SH-SY5Y (cell line): ENCODE results near the gene TMEM121B.

ENCODE experiments used
- GATA2 ChIP-seq: IDR thresholded peaks from 2 replicates; pipeline ENCODE4 v1.6.1; 2011; ENCODE audit warnings: mild to moderate bottlenecking, low read depth, low read length
- GATA3 ChIP-seq: IDR thresholded peaks from 2 replicates; pipeline ENCODE4 v1.6.1; 2011; ENCODE audit warnings: low read depth, mild to moderate bottlenecking, low read length, moderate library complexity

Gene TMEM121B

DNA sequence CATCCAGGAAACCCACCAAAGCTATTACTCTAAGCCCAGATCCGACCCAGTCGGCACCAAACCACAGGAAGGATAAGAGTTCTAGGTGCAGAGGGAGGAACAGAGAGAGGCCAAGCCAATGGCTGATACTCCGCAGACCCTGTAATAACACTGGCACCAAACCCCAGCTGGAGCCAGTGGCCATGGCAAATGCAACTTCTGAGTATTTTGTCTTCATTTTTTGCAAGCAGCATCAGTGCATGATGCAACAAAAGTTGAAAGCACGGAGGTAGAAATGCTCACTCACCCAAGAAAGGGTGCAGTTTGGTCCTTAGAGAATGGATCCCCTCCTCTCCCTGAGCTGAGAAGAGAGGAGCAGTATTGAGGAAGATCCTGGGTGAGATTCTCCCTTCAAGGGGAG is 2.8 kb downstream of the TMEM121B start:
- TF ChIP-seq GATA3: no peak
- no peak for TF ChIP-seq GATA2

DNA sequence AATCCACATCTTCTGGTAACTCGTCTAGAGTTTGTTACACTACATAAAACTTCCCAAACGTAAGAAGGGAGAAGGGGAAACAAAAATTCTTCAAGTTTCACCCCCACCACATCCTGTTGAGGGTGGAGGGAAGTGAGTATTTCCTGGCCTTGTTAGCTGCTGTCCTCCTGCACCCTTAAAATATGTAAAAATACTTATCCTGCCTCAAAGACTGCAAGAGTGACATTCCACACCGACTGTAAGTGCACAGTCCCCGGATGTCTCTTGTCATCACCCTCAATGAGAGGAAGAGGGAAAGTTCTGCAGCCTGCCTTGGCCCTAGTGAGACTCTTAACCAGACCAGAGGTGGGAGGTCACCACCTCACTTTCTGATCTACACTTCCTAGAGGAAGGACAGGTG is 3.3 kb downstream of the TMEM121B start:
- no peak for TF ChIP-seq GATA2

DNA sequence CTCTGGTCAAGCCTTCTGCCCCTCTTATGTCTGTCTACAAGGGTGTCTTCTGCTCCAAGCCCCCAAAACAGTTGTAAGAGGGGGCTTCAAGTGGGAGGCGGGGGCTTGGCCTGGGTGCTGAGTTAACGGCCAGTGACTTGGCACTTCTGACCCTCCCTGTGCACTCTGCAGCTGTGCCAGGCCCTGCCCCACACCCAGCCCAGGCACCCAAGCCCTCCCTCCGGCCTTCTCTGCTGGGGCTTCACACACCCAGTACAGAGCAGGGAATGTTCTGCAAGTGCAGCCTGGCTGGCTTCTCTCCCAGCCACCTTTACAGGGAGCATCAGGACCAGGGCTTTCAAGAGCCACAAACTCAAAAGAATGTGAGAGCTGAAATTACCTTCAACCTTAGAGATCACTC is 3.8 kb downstream of the TMEM121B start:
- TF ChIP-seq GATA2 (no peak), GATA3 (no peak)

DNA sequence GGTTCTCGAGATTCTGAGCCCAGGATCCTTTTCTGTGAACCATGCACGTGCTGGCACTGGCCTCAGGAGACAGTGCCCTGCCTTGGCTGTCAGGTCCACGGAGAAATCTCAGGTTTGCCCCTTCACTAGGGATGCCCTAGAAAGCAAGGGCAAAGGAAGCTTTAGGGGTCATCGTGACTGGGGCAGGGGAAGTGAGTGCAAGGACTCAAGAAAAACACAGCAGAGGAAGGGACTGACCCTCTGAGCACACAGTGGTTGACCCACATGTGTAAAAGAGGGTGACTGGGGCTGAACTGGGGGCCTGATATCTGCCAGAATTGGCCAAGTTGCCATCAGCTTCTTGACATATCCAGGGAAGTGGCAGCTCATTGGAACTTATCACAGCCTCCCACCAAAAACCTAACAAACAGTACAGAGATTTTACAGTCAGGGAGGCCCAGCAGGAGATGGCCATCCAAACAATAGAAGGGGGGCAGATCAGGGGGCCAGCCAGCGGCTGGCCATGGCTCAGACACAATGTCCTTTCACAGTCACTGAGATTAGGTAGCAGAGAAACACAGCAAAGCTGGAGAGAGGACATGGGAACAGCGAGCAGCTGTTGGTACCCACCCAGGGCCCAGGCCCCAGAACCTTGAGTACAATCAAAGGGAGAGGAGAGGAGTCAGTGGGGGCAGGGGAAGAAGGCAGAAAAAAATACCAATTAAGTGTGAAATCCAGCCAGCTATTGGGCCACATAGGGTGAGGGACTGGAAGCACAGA is 4.4 kb downstream of the TMEM121B start:
- no peak for TF ChIP-seq GATA2
- TF ChIP-seq GATA3: no peak

DNA sequence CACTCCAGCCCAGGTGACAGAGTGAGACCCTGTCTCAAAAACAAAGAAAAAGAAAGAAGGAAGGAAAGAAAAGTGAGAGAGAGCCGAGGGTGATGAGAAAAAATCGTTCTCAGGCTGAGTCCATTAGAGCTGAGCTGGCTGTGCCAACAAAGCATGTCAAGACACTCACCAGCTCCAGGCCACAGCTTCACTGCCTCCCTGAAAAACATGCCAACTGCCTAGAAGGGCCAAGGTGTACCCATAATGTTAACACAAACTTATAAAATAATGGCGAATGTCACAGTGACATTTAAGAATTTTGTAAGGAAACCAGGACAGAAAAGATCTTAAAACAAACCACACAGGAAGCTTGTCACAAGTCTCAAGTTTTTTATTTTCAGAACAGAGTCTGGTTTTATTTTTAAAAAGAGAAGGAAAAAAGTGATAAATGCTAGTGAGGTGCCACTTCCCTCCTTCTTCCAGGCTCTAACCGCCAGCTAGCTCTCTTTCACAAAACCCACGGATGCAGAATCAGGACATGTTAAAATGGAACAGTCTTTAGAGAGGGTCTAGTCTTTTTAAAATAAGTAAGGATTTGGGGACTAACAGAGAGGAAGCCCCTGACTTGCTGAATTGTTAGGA is 5.1 kb downstream of the TMEM121B start:
- TF ChIP-seq GATA3: no peak
- no peak for TF ChIP-seq GATA2

DNA sequence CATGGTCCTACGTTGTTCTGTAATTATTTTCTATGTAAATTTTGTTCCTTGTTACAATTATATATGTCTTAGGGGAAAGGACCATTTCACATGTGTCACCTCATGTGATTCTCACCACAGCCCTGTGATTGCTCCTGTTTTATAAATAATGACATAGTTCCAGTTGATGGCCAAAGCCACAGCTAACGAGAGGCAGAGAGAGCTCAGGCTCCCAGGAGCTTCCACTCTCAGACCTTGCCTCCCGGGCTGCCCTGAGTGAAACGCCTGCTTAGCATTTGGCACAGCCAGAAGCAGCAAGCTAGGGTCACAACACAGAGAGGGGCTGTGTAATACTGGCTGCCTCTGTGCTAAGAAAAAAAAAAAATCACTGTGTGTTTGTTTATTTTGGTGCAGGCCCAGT is 5.9 kb downstream of the TMEM121B start:
- no peak for TF ChIP-seq GATA3

DNA sequence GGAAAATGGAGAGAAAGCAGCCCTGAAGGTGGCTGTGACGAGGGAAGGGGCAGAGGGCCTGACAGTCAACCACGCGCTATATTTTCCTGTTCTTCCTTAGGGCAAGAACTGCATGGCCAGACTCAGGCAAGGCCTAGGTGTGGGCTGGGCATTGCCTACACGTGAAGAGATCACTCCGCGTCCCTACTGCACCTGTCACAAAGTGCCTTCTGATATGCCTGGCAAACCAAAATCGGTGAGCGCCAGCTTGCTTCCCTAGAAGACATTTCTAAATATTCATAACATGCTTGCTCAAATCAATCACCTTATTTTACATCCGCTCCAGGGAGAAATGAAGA is 6.3 kb downstream of the TMEM121B start:
- TF ChIP-seq GATA2 (no peak), GATA3 (no peak)

DNA sequence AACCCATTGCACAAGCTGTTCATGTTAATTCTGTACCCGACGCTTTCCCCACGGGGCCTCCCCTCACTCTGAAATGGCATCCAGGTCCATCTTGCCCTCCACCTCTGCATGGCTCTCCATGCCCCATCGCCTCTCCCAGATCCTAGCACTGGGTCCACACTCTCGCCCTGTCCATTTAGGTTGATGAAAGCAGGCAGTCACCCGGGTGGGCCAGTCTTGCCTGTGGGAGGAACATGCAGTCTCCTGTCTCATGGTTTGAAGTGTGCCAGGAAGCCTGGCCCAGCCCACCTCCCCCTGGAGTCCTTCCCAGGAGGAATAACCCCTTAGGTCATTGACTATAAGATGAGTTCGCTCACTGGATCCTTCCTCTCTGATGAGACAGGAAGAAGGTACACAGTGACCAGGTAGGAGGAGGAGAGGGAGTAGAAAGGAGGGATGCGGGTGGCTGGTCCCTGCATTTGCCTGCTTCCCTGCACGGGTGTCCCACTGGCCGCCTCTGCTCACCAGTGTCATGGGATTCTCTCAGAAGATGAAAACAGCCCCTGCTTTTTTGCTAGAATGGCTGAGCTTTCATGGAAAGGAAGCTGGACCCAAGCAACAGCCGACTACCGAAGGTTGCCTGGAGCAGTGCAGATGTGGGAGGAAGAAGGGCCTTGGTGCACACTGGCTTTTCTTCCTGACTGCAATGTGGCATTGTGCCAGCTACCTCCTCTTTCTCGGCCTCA is 6.8 kb downstream of the TMEM121B start:
- TF ChIP-seq GATA3 (no peak), GATA2 (no peak)

DNA sequence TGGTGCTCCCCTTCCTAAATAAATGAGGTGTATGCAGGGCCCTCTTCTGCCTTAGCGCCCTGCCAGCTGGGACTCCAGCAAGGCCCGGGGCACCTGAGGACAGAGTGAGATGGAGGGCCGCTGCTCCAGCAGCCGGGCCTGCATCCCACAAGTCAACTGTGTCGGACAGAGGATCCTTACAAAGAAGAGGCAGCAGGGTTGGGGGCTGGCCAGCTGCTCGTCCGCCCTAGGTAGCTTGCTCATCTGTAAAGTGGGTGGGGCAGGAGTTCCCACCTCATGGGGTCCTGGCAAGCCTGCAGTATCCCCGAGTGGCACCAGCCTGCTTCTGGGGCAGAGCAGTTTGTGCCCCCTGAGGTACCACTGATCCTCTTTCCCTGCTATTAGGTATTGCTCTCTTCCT is 7.6 kb downstream of the TMEM121B start:
- TF ChIP-seq GATA3 (no peak), GATA2 (no peak)

DNA sequence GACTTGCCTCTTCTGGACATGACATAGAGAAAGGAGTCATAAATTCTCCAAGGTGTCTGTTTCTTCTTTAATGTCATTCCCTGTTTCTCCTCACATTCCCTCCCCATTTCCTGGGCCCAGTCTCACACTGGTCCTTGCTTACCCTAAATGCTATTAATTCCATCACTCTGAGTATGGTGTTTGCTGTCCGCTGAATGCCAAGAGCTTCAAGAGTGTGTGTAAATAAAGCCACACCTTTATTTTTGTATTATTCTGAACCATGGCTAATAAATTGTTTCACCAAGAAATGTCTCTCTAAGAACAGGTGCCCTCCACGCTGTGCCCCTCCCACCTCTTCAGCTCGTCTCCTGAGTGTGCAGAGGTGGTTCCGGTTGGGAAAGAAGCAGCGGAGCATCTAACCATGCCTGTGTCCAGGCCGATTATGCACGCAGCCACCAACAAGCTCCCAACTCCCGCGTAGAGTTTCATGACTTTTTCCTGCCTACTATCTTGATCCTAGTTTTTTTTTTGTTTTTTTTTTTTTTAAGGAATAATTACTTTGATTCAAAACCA is 8.6 kb downstream of the TMEM121B start:
- no peak for TF ChIP-seq GATA3
- TF ChIP-seq GATA2: no peak

DNA sequence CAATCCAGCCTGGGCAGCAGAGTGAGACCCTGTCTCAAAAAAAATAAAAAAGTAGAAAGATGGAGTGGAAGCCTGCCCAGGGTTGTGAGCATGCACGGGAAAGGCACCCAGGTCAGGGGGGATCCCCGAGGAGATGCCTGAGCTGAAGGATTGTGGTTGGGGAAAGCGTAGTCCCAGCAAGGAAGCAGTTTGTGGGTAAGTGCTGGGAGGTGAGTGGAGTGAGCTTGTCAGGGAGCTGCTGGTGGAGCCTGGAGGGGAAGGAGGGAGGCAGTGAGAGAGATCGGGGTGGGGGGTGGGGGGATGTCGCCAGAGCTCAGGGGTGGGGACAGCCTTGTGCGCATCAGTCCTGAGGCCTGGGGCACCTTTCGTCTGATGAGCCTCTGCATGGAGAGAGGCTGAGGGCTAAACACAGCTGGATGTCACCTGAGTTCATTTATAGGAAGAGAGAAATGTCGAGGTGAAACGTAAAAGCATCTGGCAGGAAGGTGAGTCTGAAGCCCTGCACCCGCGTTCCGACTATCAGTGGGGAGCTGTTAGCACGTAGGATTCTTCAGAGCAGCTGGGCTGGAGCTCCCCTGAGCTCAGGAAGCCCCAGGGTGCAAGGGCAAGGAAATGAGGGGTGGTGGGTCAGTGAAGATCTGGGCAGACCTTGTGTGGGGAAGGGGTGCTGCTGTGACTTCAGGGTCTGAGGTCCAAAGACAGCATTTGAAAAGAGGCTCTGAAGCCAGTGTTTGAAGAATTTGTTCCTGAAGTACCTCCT is 10.2 kb downstream of the TMEM121B start:
- no peak for TF ChIP-seq GATA3
- TF ChIP-seq GATA2: no peak

DNA sequence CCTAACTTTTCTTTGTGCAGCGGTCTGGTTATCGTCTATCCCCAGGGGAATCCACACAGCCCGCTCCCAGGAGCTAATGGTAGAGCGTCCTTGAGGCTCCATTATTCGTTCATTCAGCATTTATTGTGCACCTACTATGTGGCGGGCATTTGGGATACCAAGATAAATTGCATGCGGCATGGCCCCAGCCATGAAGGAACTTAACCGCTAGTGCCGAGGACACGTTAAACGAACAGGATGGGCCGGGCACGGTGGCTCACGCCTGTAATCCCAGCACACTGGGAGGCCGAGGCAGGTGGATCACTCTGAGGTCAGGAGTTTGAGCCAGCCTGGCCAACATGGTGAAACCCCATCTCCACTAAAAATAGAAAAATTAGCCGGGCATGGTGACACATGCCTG is 11.2 kb downstream of the TMEM121B start:
- TF ChIP-seq GATA3 (no peak), GATA2 (no peak)

DNA sequence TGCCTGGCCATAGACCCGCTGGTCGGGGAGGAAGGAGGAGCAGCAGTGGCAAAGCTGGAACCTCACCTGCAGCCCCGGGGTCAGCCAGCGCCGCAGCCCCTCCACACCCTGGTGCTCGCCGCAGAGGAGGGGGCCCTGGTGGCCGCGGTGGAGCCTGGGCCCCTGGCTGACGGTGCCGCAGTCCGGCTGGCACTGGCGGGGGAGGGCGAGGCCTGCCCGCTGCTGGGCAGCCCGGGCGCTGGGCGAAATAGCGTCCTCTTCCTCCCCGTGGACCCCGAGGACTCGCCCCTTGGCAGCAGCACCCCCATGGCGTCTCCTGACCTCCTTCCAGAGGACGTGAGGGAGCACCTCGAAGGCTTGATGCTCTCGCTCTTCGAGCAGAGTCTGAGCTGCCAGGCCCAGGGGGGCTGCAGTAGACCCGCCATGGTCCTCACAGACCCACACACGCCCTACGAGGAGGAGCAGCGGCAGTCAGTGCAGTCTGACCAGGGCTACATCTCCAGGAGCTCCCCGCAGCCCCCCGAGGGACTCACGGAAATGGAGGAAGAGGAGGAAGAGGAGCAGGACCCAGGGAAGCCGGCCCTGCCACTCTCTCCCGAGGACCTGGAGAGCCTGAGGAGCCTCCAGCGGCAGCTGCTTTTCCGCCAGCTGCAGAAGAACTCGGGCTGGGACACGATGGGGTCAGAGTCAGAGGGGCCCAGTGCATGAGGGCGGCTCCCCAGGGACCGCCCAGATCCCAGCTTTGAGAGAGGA is 11.9 kb downstream of the TMEM121B start:
- no peak for TF ChIP-seq GATA3
- TF ChIP-seq GATA2: no peak
